ENCODE results near the gene TEC.

GRCh38 chr4:48162162-48162561 is 107.5 kb downstream of the TEC start:
- TF ChIP-seq USF2 (IDR thresholded peaks at IDR 0.05; ENCODE audit: low read length), result no peak
- no peak for TF ChIP-seq SIN3A (conservative IDR thresholded peaks at IDR 0.05 in 1 of 2, IDR thresholded peaks at IDR 0.05 in 1 of 2; ENCODE audit: low read depth in 1 of 2, low read length in 2 of 2)
- TF ChIP-seq SAP30 (IDR thresholded peaks at IDR 0.05; ENCODE audit: insufficient read depth, insufficient replicate concordance, low read length), result no peak
- no peak for TF ChIP-seq GABPA (IDR thresholded peaks at IDR 0.05; ENCODE audit: borderline replicate concordance, insufficient read depth, low read length)
- TF ChIP-seq EP300 (IDR thresholded peaks at IDR 0.05; ENCODE audit: borderline replicate concordance in 1 of 2, low read depth in 2 of 2, low read length in 2 of 2), result no peak
- no peak for TF ChIP-seq CTCF (IDR thresholded peaks at IDR 0.05; ENCODE audit: control extremely low read depth in 1 of 3, insufficient read depth in 1 of 3, low read depth in 1 of 3, low read length in 3 of 3)
- no peak for TF ChIP-seq EZH2 (IDR thresholded peaks at IDR 0.05; ENCODE audit: low read depth, low read length, severe bottlenecking)
- no peak for TF ChIP-seq BRCA1 (IDR thresholded peaks at IDR 0.05; ENCODE audit: low read depth, low read length)
- no peak for TF ChIP-seq CBX8 (IDR thresholded peaks at IDR 0.05; ENCODE audit: borderline replicate concordance, low read depth, low read length)

All from H1 (cell line).